ENCODE data around the gene SLC44A5.
"Not testable (repeated sequence)": the region's sequence is repeated elsewhere in the genome, so short reads cannot be mapped to it uniquely, and the experiment has no call there.

The SLC44A5 gene

GRCh38 chr1:75444220-75444619 is 166.7 kb downstream of the SLC44A5 start:
- DNase-seq (ENCODE audit: low spot score): no peak

- no peak for DNase-seq (ENCODE audit: low spot score)
These were observed 170.6 kb downstream of the SLC44A5 start for GRCh38 chr1:75440274-75440673.

GRCh38 chr1:75438355-75438754 is 172.6 kb downstream of the SLC44A5 start:
- no peak for DNase-seq (ENCODE audit: low spot score)

- DNase-seq (ENCODE audit: low spot score): no peak
These were observed 179.1 kb downstream of the SLC44A5 start for GRCh38 chr1:75431843-75432242.

GRCh38 chr1:75430526-75430925 is 180.4 kb downstream of the SLC44A5 start:
- DNase-seq (ENCODE audit: low spot score): no peak

- no peak for DNase-seq (ENCODE audit: low spot score)
These were observed 184.2 kb downstream of the SLC44A5 start for GRCh38 chr1:75426688-75427087.

GRCh38 chr1:75425001-75425650 is 185.8 kb downstream of the SLC44A5 start:
- no peak for DNase-seq (ENCODE audit: low spot score)

- DNase-seq (ENCODE audit: low spot score): no peak
These were observed 187.3 kb downstream of the SLC44A5 start for GRCh38 chr1:75423616-75424015.

- no peak for DNase-seq (ENCODE audit: low spot score)
These were observed 187.8 kb downstream of the SLC44A5 start for GRCh38 chr1:75423136-75423535.

GRCh38 chr1:75421371-75421770 is 189.5 kb downstream of the SLC44A5 start:
- DNase-seq (ENCODE audit: low spot score): no peak

- DNase-seq (ENCODE audit: low spot score): no peak
These were observed 195.7 kb downstream of the SLC44A5 start for GRCh38 chr1:75415187-75415586.

- DNase-seq (ENCODE audit: low spot score): no peak
These were observed 198.3 kb downstream of the SLC44A5 start for GRCh38 chr1:75412616-75413015.

GRCh38 chr1:75404681-75405080 is 206.2 kb downstream of the SLC44A5 start:
- DNase-seq (ENCODE audit: low spot score): not testable (repeated sequence)

- not testable (repeated sequence) for DNase-seq (ENCODE audit: low spot score)
These were observed 207.7 kb downstream of the SLC44A5 start for GRCh38 chr1:75403147-75403646.

- no peak for DNase-seq (ENCODE audit: low spot score)
These were observed 210.2 kb downstream of the SLC44A5 start for GRCh38 chr1:75400716-75401115.

- DNase-seq (ENCODE audit: low spot score): no peak
These were observed 214.2 kb downstream of the SLC44A5 start for GRCh38 chr1:75396745-75397144.

GRCh38 chr1:75396260-75396659 is 214.7 kb downstream of the SLC44A5 start:
- DNase-seq (ENCODE audit: low spot score): no peak

GRCh38 chr1:75394386-75395139 is 216.4 kb downstream of the SLC44A5 start:
- DNase-seq (ENCODE audit: low spot score): no peak

- DNase-seq (ENCODE audit: low spot score): no peak
These were observed 218.6 kb downstream of the SLC44A5 start for GRCh38 chr1:75392278-75392677.

GRCh38 chr1:75375476-75376447 is 235.2 kb downstream of the SLC44A5 start:
- DNase-seq (ENCODE audit: low spot score): not testable (repeated sequence)

GRCh38 chr1:75373542-75374159 is 237.3 kb downstream of the SLC44A5 start:
- DNase-seq (ENCODE audit: low spot score): no peak

GRCh38 chr1:75366595-75366994 is 244.3 kb downstream of the SLC44A5 start:
- no peak for DNase-seq (ENCODE audit: low spot score)

Measured in D341Med (cell line).